Daoy (cell line): ENCODE results near the gene PLPP2. TPM values are rescaled to one million over a fixed set of nuclear protein-coding genes. Genes with fewer than 3 reads are reported as not detected.
"Not testable (repeated sequence)": the region's sequence is repeated elsewhere in the genome, so short reads cannot be mapped to it uniquely, and the experiment has no call there.

Source experiments
- DNase-seq: peaks from one replicate; pipeline ENCODE4 v3.0.0-alpha.2; 2015; ENCODE audit warnings: low read depth
- total RNA-seq: library from RNA; depleted of rRNA; stranded (reverse); fragments of >200 nt; shearing (Covaris generic); gene quantifications from 2 replicates; pipeline ENCODE4 v1.2.3, GENCODE V29; 2014; rRNA removed

Gene PLPP2
- total RNA-seq, 1 experiment from 2014 or later, result 42.7 TPM

DNA sequence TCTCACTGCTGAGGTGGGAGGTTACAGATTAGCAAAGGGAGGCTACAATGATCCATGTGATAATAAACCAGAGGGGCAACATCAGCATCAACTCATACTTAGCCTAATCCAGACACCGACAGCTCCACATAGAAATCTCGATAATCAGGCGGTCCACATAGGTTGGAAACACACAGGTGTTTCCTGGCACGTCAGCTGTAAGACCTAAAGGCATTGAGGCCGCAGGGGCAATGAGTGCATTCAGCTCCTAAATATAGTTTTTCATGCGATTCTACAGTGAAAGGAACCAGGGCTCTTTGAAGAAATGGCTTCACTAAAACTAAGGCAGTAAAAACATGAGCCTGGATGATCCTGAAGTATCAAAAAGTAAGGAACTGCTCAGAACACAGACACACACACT is 19.3 kb downstream of the PLPP2 start:
- no peak for DNase-seq

DNA sequence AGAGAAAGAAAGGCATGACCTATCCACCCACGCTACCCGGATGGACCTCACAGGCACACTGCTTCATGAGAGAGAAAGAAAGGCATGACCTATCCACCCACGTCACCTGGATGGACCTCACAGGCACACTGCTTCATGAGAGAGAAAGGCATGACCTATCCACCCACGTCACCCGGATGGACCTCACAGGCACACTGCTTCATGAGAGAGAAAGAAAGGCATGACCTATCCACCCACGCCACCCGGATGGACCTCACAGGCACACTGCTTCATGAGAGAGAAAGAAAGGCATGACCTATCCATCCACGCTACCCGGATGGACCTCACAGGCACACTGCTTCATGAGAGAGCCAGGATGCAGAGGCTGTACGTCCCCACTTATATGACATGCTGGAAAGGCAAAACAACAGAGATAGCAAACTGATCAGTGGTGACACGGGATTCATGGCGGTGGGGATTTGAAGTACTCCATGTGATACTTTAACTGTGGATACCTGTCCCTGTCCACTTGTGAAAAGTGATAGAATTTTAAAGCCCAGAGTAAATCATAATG is 20.4 kb downstream of the PLPP2 start:
- not testable (repeated sequence) for DNase-seq

DNA sequence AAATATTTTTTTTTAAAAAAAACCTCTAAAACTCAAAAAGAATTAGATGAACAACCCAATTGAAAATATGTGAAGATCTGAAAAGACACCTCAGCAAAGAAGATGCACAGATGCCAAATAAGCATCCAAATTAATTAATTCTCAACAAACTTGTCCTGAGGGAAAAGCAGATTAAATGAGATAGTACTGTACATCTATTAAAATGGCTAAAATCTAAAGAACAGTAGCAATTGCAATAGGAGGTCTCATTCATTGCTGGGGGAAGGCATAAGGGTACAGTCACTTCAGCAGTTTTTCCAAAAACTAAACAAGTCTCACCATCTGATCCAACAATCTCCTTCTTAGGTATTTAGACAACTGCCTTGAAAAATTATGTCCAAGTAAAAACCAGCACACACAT is 22.0 kb downstream of the PLPP2 start:
- no peak for DNase-seq

DNA sequence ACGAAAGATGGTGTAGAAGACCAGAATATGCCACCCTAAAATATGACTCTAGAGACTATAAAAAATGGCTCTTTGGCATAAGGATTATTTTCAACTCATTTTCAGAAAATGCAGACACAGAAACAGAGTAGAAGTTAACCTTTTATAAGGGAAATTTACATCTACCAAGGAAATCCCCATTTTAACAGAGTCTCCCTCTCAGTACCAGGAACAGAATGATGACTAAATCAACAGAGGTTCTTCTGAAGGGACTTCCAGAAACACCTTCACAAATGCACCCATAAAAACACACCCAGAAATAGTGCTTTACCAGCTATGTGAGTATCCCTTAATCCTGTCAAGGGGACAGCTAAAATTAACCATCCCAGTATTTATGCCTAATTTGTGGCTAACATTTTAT is 29.1 kb downstream of the PLPP2 start:
- no peak for DNase-seq

DNA sequence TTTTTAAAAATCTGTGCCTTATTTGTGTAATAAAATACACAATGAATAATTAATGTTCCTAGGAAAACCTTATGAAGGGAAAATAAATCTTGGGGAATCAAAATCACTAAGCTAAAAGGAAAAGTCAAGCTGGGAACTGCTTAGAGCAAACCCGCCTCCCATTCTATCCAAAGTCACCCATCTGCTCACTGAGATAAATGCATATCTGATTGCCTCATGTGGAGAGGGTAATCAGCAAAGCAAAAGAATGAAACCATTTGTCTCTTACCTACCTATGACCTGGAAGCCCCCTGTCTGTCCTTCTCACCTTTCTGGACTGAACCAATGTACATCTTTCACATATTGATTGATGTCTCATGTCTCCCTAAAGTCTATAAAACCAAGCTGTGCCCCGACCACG is 34.4 kb downstream of the PLPP2 start:
- DNase-seq, result not testable (repeated sequence)

DNA sequence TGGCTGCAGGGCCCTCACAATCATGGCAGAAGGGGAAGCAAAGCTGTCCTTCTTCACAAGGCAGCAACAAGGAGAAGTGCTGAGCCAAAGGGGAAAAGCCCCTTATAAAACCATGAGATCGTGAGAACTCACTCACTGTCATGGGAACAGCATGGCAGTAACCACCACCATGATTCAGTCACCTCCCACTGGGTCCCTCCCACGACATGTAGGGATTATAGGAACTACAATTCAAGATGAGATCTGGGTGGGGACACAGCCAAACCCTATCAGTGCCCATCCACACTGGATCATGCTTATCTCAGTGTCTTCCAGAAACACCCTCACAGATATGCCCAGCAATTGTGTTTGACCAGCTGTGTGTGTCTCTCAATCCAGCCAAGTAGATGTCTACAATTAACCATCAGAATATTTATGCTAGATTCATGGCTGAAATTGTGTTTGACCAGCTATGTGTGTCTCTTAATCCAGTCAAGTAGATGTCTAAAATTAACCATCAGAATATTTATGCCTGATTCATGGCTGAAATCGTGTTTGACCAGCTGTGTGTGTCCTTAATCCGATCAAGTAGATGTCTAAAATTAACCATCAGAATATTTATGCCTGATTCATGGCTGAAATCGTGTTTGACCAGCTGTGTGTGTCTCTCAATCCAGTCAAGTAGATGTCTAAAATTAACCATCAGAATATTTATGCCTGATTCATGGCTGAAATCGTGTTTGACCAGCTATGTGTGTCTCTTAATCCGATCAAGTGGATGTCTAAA is 38.6 kb downstream of the PLPP2 start:
- not testable (repeated sequence) for DNase-seq

DNA sequence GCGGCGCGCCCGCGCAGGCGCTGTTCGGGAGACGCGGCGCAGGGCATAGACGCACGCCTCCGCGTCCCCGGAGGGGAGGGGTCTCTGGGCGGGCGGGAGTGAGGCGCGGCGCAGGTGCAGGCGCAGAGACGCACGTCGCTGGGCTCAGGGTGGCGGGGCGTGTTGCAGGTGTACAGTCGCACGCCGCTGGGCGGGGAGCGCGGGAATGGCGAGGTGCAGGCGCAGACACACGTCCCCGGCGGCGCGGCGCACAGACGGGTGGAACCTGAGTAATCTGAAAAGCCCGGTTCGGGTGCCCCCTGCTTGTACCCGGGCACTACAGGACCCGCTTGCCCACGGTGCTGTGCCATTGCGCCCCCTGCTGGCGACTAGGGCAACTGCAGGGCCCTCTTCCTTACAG is 44.7 kb downstream of the PLPP2 start:
- peak; percentile 5 for DNase-seq

DNA sequence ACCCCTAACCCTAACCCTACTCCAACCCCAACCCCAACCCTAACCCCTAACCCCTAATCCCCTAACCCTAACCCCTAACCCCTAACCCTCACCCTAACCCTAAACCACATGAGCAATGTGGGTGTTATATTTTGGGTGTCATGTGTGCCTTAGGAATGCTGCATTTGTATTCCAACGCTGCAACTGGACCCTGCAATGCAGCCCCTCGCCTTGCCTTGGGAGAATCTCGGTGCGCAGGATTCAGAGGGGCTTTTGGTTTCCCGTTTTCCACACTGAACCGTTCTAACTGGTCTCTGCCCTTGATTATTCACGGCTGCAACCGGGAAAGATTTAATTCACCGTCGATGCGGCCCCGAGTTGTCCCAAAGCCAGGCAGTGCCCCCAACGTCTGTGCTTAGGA is 45.3 kb downstream of the PLPP2 start:
- DNase-seq, result not testable (repeated sequence)

DNA sequence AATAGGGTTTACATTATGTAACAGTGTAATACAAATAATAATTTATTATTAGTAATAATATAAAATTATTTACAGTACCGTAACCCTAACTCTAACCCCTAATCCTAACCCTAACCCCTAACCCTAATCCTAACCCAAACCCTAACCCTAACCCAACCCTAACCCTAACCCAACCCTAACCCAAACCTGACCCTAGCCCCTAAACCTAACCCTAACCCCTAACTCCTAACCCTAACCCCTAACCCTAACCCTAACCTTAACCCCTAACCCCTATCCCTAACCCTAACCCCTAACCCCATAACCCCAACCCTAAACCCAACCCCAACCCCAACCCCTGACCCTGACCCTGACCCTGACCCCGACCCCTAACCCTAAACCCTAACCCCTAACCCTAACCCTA is 45.7 kb downstream of the PLPP2 start:
- no peak for DNase-seq

Other genes starting within 250 kb of the PLPP2 start
- gene OR4F17, start 184.3 kb downstream of the PLPP2 start, total RNA-seq, result not detected in 2 replicates
- gene MIER2, start 53.4 kb upstream of the PLPP2 start, total RNA-seq, result 8.8 and 12.9 TPM in 2 replicates
- 0.06 TPM in 1 of 2 replicates, not detected in the other for gene C2CD4C, start 117.7 kb upstream of the PLPP2 start, total RNA-seq
- gene SHC2, start 169.6 kb upstream of the PLPP2 start, total RNA-seq, result 0.11 TPM in 1 of 2 replicates, not detected in the other
- gene MADCAM1, start 205.1 kb upstream of the PLPP2 start, total RNA-seq, result not detected in 2 replicates
- gene TPGS1, start 216.1 kb upstream of the PLPP2 start, total RNA-seq, result 54.9 and 58.9 TPM in 2 replicates
- 105 and 108 TPM in 2 replicates for gene CDC34, start 240.4 kb upstream of the PLPP2 start, total RNA-seq